Measurements from ENCODE around the gene ARMH4. TPM values are rescaled to one million over a fixed set of nuclear protein-coding genes. Genes with fewer than 3 reads are reported as not detected.

ARMH4 gene
- total RNA-seq, 3 donors from 2014 or later = not detected

GRCh38 chr14:57961786-57962060, 190.3 kb downstream of the ARMH4 start:
- DNase-seq (no peak), ATAC-seq (no peak)
- H3K4me3 Mint-ChIP-seq = no peak overlapping the region
- H3K9me3 Mint-ChIP-seq = no peaks in the 10 kb centered on the region
- no peaks in the 10 kb centered on the region for H3K36me3 Mint-ChIP-seq (ENCODE audit: insufficient read depth)
- peaks cover 3% of the 10 kb centered on the region for H3K27me3 Mint-ChIP-seq (ENCODE audit: low read depth)
- H3K4me1 Mint-ChIP-seq (ENCODE audit: low read depth) = no peaks in the 10 kb centered on the region

- no peaks in the 10 kb centered on the region for H3K4me1 Mint-ChIP-seq (ENCODE audit: low read depth)
- DNase-seq (no peak), ATAC-seq (no peak)
- H3K36me3 Mint-ChIP-seq (ENCODE audit: insufficient read depth) = no peaks in the 10 kb centered on the region
- H3K4me3 Mint-ChIP-seq = no peak overlapping the region
- no peaks in the 10 kb centered on the region for H3K9me3 Mint-ChIP-seq
- peaks cover 3% of the 10 kb centered on the region for H3K27me3 Mint-ChIP-seq (ENCODE audit: low read depth)
Observed at GRCh38 chr14:57960946-57961785, 190.8 kb downstream of the ARMH4 start.

GRCh38 chr14:57957441-57957840, 194.6 kb downstream of the ARMH4 start:
- Mint-ChIP-seq H3K9me3 (no peaks in the 10 kb centered on the region), H3K36me3 (ENCODE audit: insufficient read depth) (no peaks in the 10 kb centered on the region), H3K4me3 (no peak overlapping the region), H3K4me1 (ENCODE audit: low read depth) (no peaks in the 10 kb centered on the region), H3K27me3 (ENCODE audit: low read depth) (peaks cover 11% of the 10 kb centered on the region)
- no peak for DNase-seq
- no peak for ATAC-seq

Other genes starting within 250 kb of the ARMH4 start
- gene ACTR10, start 47.9 kb upstream of the ARMH4 start, total RNA-seq = 10 to 100 TPM; 29.0 to 35.4 (median 34.4) TPM
- gene PSMA3, start 92.6 kb upstream of the ARMH4 start, total RNA-seq = 100 to 1,000 TPM; 485 to 528 (median 512) TPM
- gene ARID4A, start 146.3 kb upstream of the ARMH4 start, total RNA-seq = 10 to 100 TPM; 12.2 to 17.4 (median 13.2) TPM
- gene TOMM20L, start 243.7 kb upstream of the ARMH4 start, total RNA-seq = not detected